A172 (cell line): ENCODE data around the gene HDAC10. TPM values are rescaled to one million over a fixed set of nuclear protein-coding genes. Genes with fewer than 3 reads are reported as not detected.
A peak's percentile ranks its signal among the peaks of the same experiment; 100 is the strongest.

Source experiments
- DNase-seq: peaks from one replicate; pipeline ENCODE4 v3.0.0-alpha.2; 2015; ENCODE audit warnings: low spot score
- total RNA-seq: library from RNA; depleted of rRNA; stranded (reverse); fragments of >200 nt; shearing (Covaris generic); gene quantifications from 2 replicates; pipeline ENCODE4 v1.2.3, GENCODE V29; 2014; rRNA removed

Gene HDAC10
- total RNA-seq, 1 experiment from 2014 or later: 11.4 TPM

DNA sequence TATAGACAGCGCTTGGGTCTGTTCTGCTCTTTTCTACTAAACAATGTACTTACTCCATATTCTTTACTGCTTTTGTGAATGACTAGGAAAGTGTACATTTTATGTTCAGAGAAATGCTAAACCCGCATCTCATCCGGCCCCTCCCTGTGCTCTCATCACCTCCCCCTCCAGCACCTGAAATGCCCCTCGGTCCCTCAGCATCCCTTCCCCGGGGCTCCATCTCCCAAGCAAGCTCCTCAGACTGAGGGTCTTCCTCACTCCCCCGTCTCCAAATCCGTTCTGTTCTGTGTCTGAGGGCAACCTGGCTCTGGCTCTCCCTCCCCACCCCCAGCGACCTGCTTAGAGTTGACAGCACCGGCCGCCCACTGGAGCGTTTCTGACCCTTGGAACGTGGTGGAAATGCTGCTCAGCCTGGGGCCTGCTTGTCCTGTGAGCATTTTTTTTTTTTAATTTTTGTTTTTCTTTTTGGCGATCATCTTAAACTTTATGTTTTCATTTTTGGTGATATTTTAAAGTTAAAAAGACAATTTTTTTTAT lies 48.9 kb downstream of the HDAC10 start:
- DNase-seq: no peak

DNA sequence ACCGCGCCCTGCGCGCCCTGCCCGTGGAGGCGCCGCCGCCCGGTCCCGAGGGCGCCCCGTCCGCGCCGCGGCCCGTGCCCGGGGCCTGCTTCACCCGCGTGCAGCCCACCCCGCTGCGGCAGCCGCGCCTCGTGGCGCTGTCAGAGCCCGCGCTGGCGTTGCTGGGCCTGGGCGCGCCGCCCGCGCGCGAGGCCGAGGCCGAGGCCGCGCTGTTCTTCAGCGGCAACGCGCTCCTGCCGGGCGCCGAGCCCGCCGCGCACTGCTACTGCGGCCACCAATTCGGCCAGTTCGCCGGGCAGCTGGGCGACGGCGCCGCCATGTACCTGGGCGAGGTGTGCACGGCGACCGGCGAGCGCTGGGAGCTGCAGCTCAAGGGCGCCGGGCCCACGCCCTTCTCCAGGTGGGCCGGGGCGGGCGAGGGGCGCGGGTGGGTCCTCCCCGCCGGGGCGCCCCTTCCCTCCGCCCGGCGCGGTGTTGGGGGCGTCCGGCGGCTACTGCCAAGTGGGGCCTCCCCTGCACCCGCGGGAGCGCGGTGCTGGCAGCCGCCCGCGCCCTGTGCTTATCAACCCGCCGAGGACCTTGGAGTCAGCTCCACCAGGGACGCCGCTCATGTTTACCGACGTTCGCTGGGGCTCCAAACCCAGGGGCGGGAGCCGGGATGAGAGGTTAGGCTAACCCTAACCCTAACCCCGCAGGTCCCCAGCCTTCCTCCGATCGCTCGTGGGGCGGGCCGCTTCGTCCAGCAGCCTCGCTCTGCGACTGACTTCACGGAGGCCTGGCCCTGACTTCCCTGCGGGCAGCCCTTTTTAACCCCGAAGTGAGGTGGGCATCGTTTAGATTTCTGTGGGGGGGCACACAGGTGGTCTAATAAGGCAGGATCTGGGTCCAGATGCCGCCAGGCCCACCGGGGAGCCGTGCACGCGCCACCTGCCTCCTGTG lies 49.6 kb downstream of the HDAC10 start:
- DNase-seq: no peak

DNA sequence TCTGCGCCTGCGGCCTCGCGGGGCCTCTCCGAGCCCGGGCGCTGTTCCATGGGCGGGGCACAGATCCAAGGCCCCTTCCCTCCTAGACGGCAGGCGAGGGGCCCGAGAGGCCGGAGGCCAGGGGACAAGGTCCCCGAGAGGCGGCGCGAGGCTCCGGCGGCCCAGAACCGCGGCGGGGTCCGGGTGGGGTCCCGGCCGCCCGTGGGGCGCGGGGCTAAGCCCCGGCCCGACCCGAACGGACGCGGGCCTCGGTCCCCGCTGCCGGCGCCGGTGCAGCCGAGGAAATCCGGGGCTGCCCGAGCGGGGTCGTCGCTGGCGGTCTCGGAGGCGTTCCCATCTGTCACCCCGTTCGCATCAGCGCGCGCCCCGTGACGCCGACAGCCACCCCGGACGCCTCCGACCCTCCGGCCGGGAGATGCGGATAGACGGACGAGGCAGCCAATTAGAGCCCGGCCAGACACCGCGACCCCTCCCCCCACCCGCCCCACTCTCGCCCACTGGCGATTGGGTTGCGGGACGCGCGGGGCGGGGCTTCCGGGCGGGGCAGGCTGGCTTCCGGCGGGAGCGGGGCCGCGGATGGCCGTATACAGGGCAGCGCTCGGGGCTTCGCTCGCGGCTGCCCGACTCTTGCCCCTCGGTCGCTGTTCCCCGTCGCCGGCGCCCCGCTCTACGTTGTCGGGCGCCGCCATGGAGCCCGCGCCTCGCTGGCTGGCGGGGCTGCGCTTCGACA lies 50.4 kb downstream of the HDAC10 start, which contains the start of gene SELENOO:
SELENOO (plus strand) TSS at position 551 of the 730 bp plus-strand sequence; CDS start at position 577, 26 bp downstream.
- DNase-seq: peak; percentile 60

DNA sequence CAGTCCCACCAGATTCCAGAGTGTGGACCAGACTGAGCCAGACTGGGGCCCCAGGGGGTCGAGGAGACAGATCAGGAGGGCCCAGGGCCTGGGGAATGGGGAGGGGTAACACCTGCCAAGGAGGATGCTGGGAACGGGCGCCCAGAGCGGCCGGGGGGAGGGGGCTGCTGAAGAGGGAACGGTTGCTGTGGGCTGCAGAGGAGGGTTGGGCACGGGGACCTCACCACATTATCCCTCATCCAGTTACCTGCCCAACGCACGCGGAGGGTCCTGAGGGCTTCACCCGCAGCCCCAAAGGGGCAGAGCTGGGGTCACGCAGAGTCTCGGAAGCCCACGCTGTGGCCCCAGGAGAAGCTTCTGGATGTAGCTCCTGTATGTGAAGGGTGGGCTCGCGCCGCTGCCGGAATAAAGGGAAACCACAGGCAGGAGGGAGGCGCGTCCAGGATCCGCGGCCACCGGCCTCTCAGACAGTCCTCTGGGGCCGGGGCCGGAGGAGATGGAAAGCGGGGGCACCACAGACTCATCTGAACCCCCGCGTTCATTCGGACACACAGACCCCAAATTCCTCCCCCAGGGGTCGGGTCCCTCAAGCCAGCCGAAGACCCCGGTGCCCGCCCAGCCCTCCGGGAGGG lies 51.1 kb downstream of the HDAC10 start:
- no peak for DNase-seq

DNA sequence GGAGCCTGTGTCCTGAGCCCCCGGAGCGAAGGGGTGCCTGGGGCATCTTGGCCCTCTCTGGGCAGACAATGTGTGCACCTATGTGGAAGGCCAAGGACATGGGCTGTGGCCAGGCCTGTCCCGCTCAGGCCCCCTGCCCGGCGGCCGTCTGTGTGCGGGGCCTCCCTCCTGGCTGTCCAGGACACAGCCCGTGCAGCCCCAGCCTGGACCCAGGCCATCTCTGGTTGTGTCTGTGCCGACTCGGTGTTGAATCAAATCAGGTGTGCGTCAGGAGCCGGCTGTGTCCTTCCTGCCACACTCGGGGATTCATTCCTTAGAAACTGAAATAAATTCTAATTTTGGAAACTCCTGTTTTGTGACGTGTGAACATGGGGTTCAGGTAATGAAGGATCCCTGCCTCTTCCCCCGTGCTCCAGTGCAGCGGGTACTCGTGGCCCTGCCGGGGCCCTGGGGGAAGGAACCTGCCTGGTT lies 51.8 kb downstream of the HDAC10 start:
- DNase-seq: no peak

DNA sequence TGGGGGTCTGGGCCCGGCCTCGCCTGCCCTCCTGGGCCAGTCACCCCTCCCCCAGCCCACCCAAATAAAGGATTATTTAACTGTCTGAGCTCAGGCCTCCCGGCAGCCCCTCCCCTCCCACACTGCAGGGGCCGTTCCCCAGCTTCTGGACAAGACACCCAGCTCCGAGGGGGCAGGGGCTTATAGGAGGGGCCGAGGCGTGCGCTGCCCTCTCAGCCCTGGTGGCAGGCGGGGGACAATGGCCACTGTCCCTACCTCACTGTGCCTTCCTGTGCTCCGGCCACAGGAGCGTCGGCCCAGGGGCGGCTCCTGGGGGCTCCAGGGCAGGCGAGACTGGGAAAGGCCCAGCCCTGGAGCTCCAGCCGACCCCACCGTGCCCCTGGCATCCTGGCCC lies 52.4 kb downstream of the HDAC10 start:
- DNase-seq: no peak

DNA sequence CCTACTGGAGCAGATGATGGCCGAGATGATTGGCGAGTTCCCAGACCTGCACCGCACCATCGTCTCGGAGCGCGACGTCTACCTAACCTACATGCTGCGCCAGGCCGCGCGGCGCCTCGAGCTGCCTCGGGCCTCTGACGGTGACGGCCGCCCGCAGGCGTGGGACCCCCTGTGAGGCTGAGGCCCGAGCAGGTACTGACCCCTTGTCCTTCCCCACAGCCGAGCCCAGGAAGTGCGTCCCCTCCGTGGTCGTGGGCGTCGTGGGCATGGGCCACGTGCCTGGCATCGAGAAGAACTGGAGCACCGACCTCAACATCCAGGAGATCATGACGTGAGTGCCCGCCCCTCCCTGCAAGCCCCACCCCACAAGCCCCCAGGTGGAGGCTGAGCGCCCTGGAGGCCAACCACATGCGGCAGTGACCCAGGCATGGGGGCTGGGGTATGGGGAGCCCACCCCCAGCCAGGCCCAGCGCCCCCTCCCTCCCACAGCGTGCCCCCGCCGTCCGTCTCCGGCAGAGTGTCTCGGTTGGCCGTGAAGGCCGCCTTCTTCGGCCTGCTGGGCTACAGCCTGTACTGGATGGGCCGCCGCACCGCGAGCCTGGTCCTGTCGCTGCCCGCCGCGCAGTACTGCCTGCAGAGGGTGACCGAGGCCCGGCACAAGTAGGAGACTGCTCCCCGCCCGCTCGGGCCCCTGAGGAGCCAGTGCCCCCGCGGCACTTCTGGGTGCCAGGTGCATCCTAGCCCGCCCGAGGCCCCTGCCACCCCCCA lies 53.0 kb downstream of the HDAC10 start:
- DNase-seq: no peak

DNA sequence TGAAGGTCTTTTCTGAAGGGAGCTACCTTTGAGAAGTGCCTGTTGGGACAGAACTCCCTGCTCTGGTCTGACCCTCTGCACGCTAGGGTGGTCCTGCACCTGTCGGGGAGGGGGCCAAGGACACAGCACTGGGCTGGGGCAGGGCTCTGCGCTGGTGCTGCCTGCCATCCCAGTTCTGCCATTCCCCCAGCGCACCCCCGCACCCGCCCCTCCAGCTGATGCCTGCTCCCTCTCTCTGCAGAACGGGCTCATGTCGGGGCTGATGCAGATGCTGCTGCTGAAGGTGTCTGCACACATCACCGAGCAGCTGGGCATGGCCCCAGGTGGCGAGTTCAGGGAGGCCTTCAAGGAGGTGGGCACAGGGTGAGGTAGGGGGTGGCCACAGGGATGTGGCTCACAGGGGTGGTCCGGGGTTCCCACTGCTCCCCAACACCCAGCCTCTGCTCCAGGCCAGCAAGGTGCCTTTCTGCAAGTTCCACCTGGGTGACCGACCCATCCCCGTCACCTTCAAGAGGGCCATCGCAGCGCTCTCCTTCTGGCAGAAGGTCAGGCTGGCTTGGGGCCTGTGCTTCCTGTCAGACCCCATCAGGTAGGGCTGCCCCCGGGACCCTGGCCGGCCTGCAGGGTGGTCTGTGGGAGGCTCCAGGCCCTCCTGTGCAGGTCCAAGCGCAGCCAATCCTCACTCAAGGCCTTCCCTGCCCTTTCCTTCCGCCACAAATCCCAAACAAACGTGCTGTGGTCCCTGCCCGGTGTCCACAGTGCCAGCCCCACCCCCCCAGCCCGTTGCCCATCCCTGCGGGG lies 53.9 kb downstream of the HDAC10 start:
- no peak for DNase-seq

DNA sequence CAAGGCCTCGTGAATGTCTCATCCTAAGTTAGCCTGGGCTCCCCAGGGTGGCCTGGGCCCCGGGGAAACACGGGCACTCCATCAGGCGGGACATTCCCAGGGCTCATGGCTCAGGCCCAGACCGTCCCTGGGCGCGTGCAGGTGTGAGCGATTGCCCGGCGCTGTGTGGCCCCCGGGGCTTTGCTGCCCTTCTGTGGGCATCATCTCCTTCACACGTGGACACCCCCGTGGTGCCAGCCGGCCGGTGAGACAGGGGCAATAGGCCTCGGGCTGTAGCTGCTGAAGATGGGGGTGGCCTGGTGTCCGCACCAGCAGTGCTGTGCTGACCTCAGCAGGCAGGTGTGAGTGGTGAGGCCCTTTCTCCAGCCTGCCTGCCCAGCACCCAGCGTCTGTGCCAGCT lies 54.8 kb downstream of the HDAC10 start:
- DNase-seq: no peak

Other genes with a start within 250 kb of the HDAC10 start
- gene IL17REL, start 238.5 kb downstream of the HDAC10 start, total RNA-seq: not detected in 2 replicates
- gene TTLL8, start 193.0 kb downstream of the HDAC10 start, total RNA-seq: not detected in 2 replicates
- gene MLC1, start 165.8 kb downstream of the HDAC10 start, total RNA-seq: 0.02 and 0.10 TPM in 2 replicates
- gene MOV10L1, start 161.3 kb downstream of the HDAC10 start, total RNA-seq: 2.0 and 3.0 TPM in 2 replicates
- gene PANX2, start 80.5 kb downstream of the HDAC10 start, total RNA-seq: 1.4 and 1.5 TPM in 2 replicates
- 18.9 and 19.2 TPM in 2 replicates for gene TRABD, start 65.4 kb downstream of the HDAC10 start, total RNA-seq
- 8.0 and 9.5 TPM in 2 replicates for gene SELENOO, start 50.3 kb downstream of the HDAC10 start, total RNA-seq
- 8.9 and 10.6 TPM in 2 replicates for gene TUBGCP6, start 6.2 kb downstream of the HDAC10 start, total RNA-seq
- gene MAPK12, start 10.4 kb upstream of the HDAC10 start, total RNA-seq: 31.4 and 32.2 TPM in 2 replicates
- 13.4 and 15.4 TPM in 2 replicates for gene MAPK11, start 19.1 kb upstream of the HDAC10 start, total RNA-seq
- gene PLXNB2, start 56.4 kb upstream of the HDAC10 start, total RNA-seq: 64.9 and 65.0 TPM in 2 replicates
- gene DENND6B, start 75.7 kb upstream of the HDAC10 start, total RNA-seq: 1.2 and 2.9 TPM in 2 replicates
- 28.0 and 36.6 TPM in 2 replicates for gene PPP6R2, start 92.1 kb upstream of the HDAC10 start, total RNA-seq
- 43.0 and 48.2 TPM in 2 replicates for gene SBF1, start 223.8 kb upstream of the HDAC10 start, total RNA-seq
- gene ADM2, start 230.3 kb upstream of the HDAC10 start, total RNA-seq: not detected in 2 replicates
- gene MIOX, start 235.6 kb upstream of the HDAC10 start, total RNA-seq: not detected in 2 replicates